H1 (cell line): ENCODE data around the gene SLITRK1. TPM values are rescaled to one million over a fixed set of nuclear protein-coding genes. Genes with fewer than 3 reads are reported as not detected.

Experiments
- CTCF ChIA-PET: fragments of 300-600 bp; sonication (Branson Sonifier 250); formaldehyde crosslinking; loops from one replicate; lab custom pipeline; 2021; ENCODE audit not compliant: partially characterized antibody; lab: Charles Lee
- POLR2A ChIA-PET: fragments of 300-600 bp; sonication (Branson Sonifier 250); formaldehyde crosslinking; loops from one replicate; lab custom pipeline; 2021; ENCODE audit warnings: inconsistent platforms; ENCODE audit not compliant: partially characterized antibody; lab: Charles Lee
- DNase-seq, 2 experiments: peaks; one replicate each; pipeline versions ENCODE4 v3.0.0 to v3.0.0-alpha.2; 2010 to 2022; ENCODE audit warnings: low spot score in 2 of 2, low read depth in 1 of 2, mixed read lengths in 1 of 2
- FAIRE-seq: peaks from 2 replicates; lab custom pipeline; 2011; peaks lifted over from hg19 to GRCh38; lab: Jason Lieb, UNC
- H2AFZ ChIP-seq: 2 replicates; pipeline ENCODE4 v1.8.1; 2012; ENCODE audit warnings: low read length, inconsistent platforms
- H2AK5ac ChIP-seq: 2 replicates; pipeline ENCODE4 v1.6.1; 2013; ENCODE audit warnings: low read depth, low read length
- H2BK120ac ChIP-seq: replicated peaks from 2 replicates; pipeline ENCODE3; 2013; ENCODE audit warnings: low read depth, low read length, inconsistent platforms
- H2BK12ac ChIP-seq: 2 replicates; pipeline ENCODE4 v1.6.1; 2013; ENCODE audit warnings: low read depth, low read length
- H2BK15ac ChIP-seq: 2 replicates; pipeline ENCODE4 v1.6.1; 2013; ENCODE audit warnings: low read length
- H2BK20ac ChIP-seq: 2 replicates; pipeline ENCODE4 v1.6.1; 2013; ENCODE audit warnings: low read length
- H2BK5ac ChIP-seq: 2 replicates; pipeline ENCODE4 v1.6.1; 2013; ENCODE audit warnings: low read depth, low read length
- H3K14ac ChIP-seq: 2 replicates; pipeline ENCODE4 v1.6.1; 2013; ENCODE audit warnings: inconsistent platforms; ENCODE audit not compliant: insufficient read length
- H3K18ac ChIP-seq: 2 replicates; pipeline ENCODE4 v1.6.1; 2013; ENCODE audit warnings: low read length; ENCODE audit errors: extremely low read depth
- H3K23ac ChIP-seq: 2 replicates; pipeline ENCODE4 v1.6.1; 2013; ENCODE audit warnings: inconsistent platforms; ENCODE audit not compliant: insufficient read length
- H3K23me2 ChIP-seq: 2 replicates; pipeline ENCODE4 v1.6.1; 2013; ENCODE audit warnings: low read depth, low read length
- H3K27ac ChIP-seq: 2 replicates; pipeline ENCODE4 v1.6.1; 2011; ENCODE audit warnings: low read depth, low read length, inconsistent platforms
- H3K27me3 ChIP-seq, 4 experiments: replicated peaks in 1 of 4; 1 replicate in 1 of 4; 2 replicates in 3 of 4; pipeline versions ENCODE4 v1.6.1 to v1.8.1; 2011 to 2013; ENCODE audit warnings: low read length in 3 of 4, mild to moderate bottlenecking in 3 of 4, inconsistent platforms in 2 of 4, mixed read lengths in 2 of 4, moderate library complexity in 1 of 4; ENCODE audit not compliant: control insufficient read depth in 3 of 4, insufficient read depth in 3 of 4; ENCODE audit errors: extremely low read depth in 1 of 4
- H3K36me3 ChIP-seq, 4 experiments: 2 replicates each; pipeline versions ENCODE4 v1.6.1 to v1.8.1; 2011 to 2013; ENCODE audit warnings: mild to moderate bottlenecking in 4 of 4, low read length in 3 of 4, moderate library complexity in 2 of 4, control low read depth in 1 of 4, inconsistent platforms in 1 of 4; ENCODE audit not compliant: insufficient read depth in 4 of 4, control insufficient read depth in 2 of 4
- H3K4ac ChIP-seq: replicated peaks from 2 replicates; pipeline ENCODE3; 2013; ENCODE audit warnings: low read length, low read depth, mixed read lengths, inconsistent platforms; ENCODE audit not compliant: insufficient read length
- H3K4me1 ChIP-seq, 4 experiments: replicated peaks in 1 of 4; 1 replicate in 1 of 4; 2 replicates in 3 of 4; pipeline versions ENCODE4 v1.6.1 to v1.8.1; 2011 to 2013; ENCODE audit warnings: low read length in 3 of 4, inconsistent platforms in 2 of 4, mixed read lengths in 1 of 4; ENCODE audit not compliant: insufficient read depth in 4 of 4, control insufficient read depth in 3 of 4
- H3K4me2 ChIP-seq, 2 experiments: 2 replicates each; pipeline versions ENCODE4 v1.6.1 to v1.8.1; 2011 to 2013; ENCODE audit warnings: low read depth in 2 of 2, low read length in 2 of 2, control low read depth in 1 of 2, inconsistent platforms in 1 of 2, mild to moderate bottlenecking in 1 of 2; ENCODE audit not compliant: insufficient read depth in 1 of 2
- H3K4me3 ChIP-seq, 4 experiments: fragments of 200-600, 300-600 bp in 1 of 4; sonication (generic), shearing (Covaris generic), sonication (Bioruptor Twin) in 1 of 4; 2 replicates each; pipeline versions ENCODE4 v1.5.1 to v1.8.1; 2011 to 2016; ENCODE audit warnings: low read length in 4 of 4, low read depth in 3 of 4, control low read depth in 2 of 4, inconsistent platforms in 2 of 4, mild to moderate bottlenecking in 2 of 4, mixed read lengths in 1 of 4, moderate library complexity in 1 of 4; ENCODE audit not compliant: insufficient read depth in 2 of 4; ENCODE audit errors: extremely low read depth in 1 of 4
- H3K56ac ChIP-seq: replicated peaks from 2 replicates; pipeline ENCODE3; 2013; ENCODE audit warnings: low read depth, mild to moderate bottlenecking, mixed read lengths, low read length, inconsistent platforms; ENCODE audit not compliant: insufficient read length
- H3K79me1 ChIP-seq: 2 replicates; pipeline ENCODE4 v1.6.1; 2013; ENCODE audit warnings: low read depth, low read length, control low read depth
- H3K79me2 ChIP-seq, 2 experiments: 2 replicates each; pipeline versions ENCODE4 v1.6.1 to v1.8.1; 2012 to 2013; ENCODE audit warnings: low read length in 2 of 2, mild to moderate bottlenecking in 2 of 2, inconsistent platforms in 1 of 2; ENCODE audit not compliant: insufficient read depth in 2 of 2, control insufficient read depth in 1 of 2
- H3K9ac ChIP-seq, 4 experiments: replicated peaks in 1 of 4; 1 replicate in 1 of 4; 2 replicates in 3 of 4; pipeline versions ENCODE4 v1.6.1 to v1.8.1; 2011 to 2013; ENCODE audit warnings: low read depth in 3 of 4, low read length in 3 of 4, control low read depth in 2 of 4, mild to moderate bottlenecking in 2 of 4, moderate library complexity in 2 of 4, inconsistent platforms in 1 of 4; ENCODE audit errors: extremely low read depth in 1 of 4
- H3K9me3 ChIP-seq, 2 experiments: 2 replicates each; pipeline versions ENCODE4 v1.6.1 to v1.8.1; 2012 to 2013; ENCODE audit warnings: mild to moderate bottlenecking in 2 of 2, moderate library complexity in 2 of 2, control low read depth in 1 of 2, inconsistent platforms in 1 of 2, low read depth in 1 of 2, low read length in 1 of 2, mixed read lengths in 1 of 2; ENCODE audit not compliant: insufficient read depth in 2 of 2
- H4K20me1 ChIP-seq, 2 experiments: replicated peaks in 1 of 2; 2 replicates each; pipeline versions ENCODE3 to v1.8.1; 2011 to 2013; ENCODE audit warnings: inconsistent platforms in 2 of 2, low read length in 2 of 2, mild to moderate bottlenecking in 1 of 2; ENCODE audit not compliant: insufficient read depth in 2 of 2, control insufficient read depth in 1 of 2
- H4K5ac ChIP-seq: 2 replicates; pipeline ENCODE4 v1.6.1; 2013; ENCODE audit warnings: low read length, low read depth, mixed read lengths, inconsistent platforms; ENCODE audit not compliant: insufficient read length
- H4K8ac ChIP-seq: 2 replicates; pipeline ENCODE4 v1.8.0; 2013; ENCODE audit warnings: mild to moderate bottlenecking, moderate library complexity, low read length, inconsistent platforms; ENCODE audit not compliant: insufficient read depth; ENCODE audit errors: extremely low read depth
- H4K91ac ChIP-seq: replicated peaks from 2 replicates; pipeline ENCODE3; 2013; ENCODE audit warnings: low read length, mixed read lengths, inconsistent platforms; ENCODE audit not compliant: insufficient read length
- BRCA1 ChIP-seq: IDR thresholded peaks from 2 replicates; pipeline ENCODE4 v1.6.1; 2012; ENCODE audit warnings: low read depth, low read length, improper control_type of control experiment
- SIRT6 ChIP-seq: IDR thresholded peaks from one replicate; pipeline ENCODE4 v1.7.1; 2012; ENCODE audit warnings: low read length, inconsistent platforms
- WGBS, 2 experiments: shearing (Covaris generic) in 1 of 2; methylation state at CpG; one replicate each; pipeline versions ENCODE4 v1.1.6 to v1.1.7; 2013 to 2015; ENCODE audit warnings: low lambda C conversion rate in 2 of 2, mixed read lengths in 2 of 2, inconsistent platforms in 1 of 2, low coverage in 1 of 2, missing lambda C conversion rate in 1 of 2; ENCODE audit not compliant: insufficient replicate concordance in 2 of 2, insufficient coverage in 1 of 2, insufficient read length in 1 of 2; ENCODE audit errors: extremely low coverage in 1 of 2, missing lambda C conversion rate in 1 of 2; 5-methylcytosine and 5-hydroxymethylcytosine counted together
- polyA plus RNA-seq, 7 experiments: library from polyadenylated mRNA; depleted of rRNA in 3 of 7; stranded (reverse) in 5 of 7; unstranded in 2 of 7; fragments of >200 nt in 5 of 7; fragments of 200-250 nt in 2 of 7; gene quantifications; 1 replicate in 5 of 7; 2 replicates in 1 of 7; 4 replicates in 1 of 7; pipeline versions ENCODE4 v1.2.1 to v1.2.3, GENCODE V29; 2011 to 2013; ENCODE audit warnings: missing spikeins in 2 of 7, mixed read lengths in 2 of 7
- total RNA-seq: library from RNA; stranded (reverse); fragmentation: NEBNext Ultra II Directional; extraction: Animal tissue kit (Norgen Biotek cat#: 25700); gene quantifications from 2 replicates; pipeline ENCODE4 v1.2.1, GENCODE V29; 2021

Gene SLITRK1
- total and polyA plus RNA-seq, 2 of the 8 experiments (the other 6 are each of a cell fraction or from before 2014, with no cell fraction given) = 3.4 to 4.2 TPM

GRCh38 chr13:83876546-83876945 is 5.7 kb downstream of the SLITRK1 start:
- Histone ChIP-seq H3K56ac (no peak overlapping the region), H3K23ac (no peak overlapping the region)
- 87% methylated on average over 3 of the region's 3 CpGs; no CpG with 5 or more reads in 1 of the 2 experiments for WGBS, 2 experiments
- TF ChIP-seq BRCA1 = no peak
- no peak for TF ChIP-seq SIRT6

More at GRCh38 chr13:83876546-83876945, 5.7 kb downstream of the SLITRK1 start:
- H3K4me1 ChIP-seq = peaks cover 0 to 15% (median 6%) of the 10 kb centered on the region in 4 experiments; a peak in 6 of 7 replicates
- H3K18ac ChIP-seq = no peak overlapping the region
- ChIA-PET POLR2A (no interaction called here), CTCF (no interaction called here)
- H3K9me3 ChIP-seq = no peaks in the 10 kb centered on the region
- no peak overlapping the region for H2BK12ac ChIP-seq
- no peak overlapping the region for H3K14ac ChIP-seq
- peaks cover 18 to 31% (median 30%) of the 10 kb centered on the region in 4 experiments for H3K27me3 ChIP-seq
- H2AFZ ChIP-seq = no peak overlapping the region
- H2BK5ac ChIP-seq = no peak overlapping the region
- no peak overlapping the region for H3K4me2 ChIP-seq
- peaks cover 15% of the 10 kb centered on the region for H3K23me2 ChIP-seq
- H3K79me2 ChIP-seq = no peaks in the 10 kb centered on the region; a peak in 1 of 4 replicates
- H2AK5ac ChIP-seq = no peak overlapping the region
- H3K79me1 ChIP-seq = no peaks in the 10 kb centered on the region
- DNase-seq = no peak
- no peaks in the 10 kb centered on the region for H3K36me3 ChIP-seq
- no peak overlapping the region for H2BK15ac ChIP-seq
- H3K4ac ChIP-seq = no peak overlapping the region
- no peak overlapping the region for H2BK20ac ChIP-seq
- H3K4me3 ChIP-seq = no peak overlapping the region
- H4K20me1 ChIP-seq = no peaks in the 10 kb centered on the region
- H3K9ac ChIP-seq = no peak overlapping the region
- no peak overlapping the region for H3K27ac ChIP-seq
- H4K5ac ChIP-seq = no peak overlapping the region
- no peak overlapping the region for H4K8ac ChIP-seq
- FAIRE-seq = no peak
- H4K91ac ChIP-seq = no peak overlapping the region
- H2BK120ac ChIP-seq = no peak overlapping the region
